Breast epithelium (tissue), 4 donors: Measurements from ENCODE around the gene GRIP1. TPM values are rescaled to one million over a fixed set of nuclear protein-coding genes. Genes with fewer than 3 reads are reported as not detected.

ENCODE experiments used
- DNase-seq, 2 donors: peaks; one replicate each; pipeline ENCODE4 v3.0.0-alpha.2; 2019; ENCODE audit warnings: low spot score in 2 of 2
- H3K27ac ChIP-seq, 2 donors: fragments of 200-600 bp; sonication (generic) in 1 of 2; one replicate each; pipeline ENCODE4 v1.5.1; 2016 to 2019; ENCODE audit warnings: mild to moderate bottlenecking in 1 of 2
- H3K27me3 ChIP-seq, 2 donors: fragments of 200-600 bp; sonication (generic) in 1 of 2; one replicate each; pipeline versions ENCODE4 v1.5.1 to v1.6.0; 2017 to 2019; ENCODE audit warnings: control low read depth in 1 of 2, mild to moderate bottlenecking in 1 of 2
- H3K36me3 ChIP-seq: fragments of 200-600 bp; one replicate; pipeline ENCODE4 v1.5.1; 2019
- H3K4me1 ChIP-seq, 2 donors: fragments of 200-600 bp; sonication (generic); one replicate each; pipeline ENCODE4 v1.5.1; 2016 to 2019; ENCODE audit warnings: control low read depth in 1 of 2
- H3K4me3 ChIP-seq, 3 donors: fragments of 200-600 bp; sonication (generic); 1 replicate in 2 of 3; 2 replicates in 1 of 3; pipeline ENCODE4 v1.5.1; 2016 to 2019; ENCODE audit warnings: mild to moderate bottlenecking in 3 of 3, moderate library complexity in 2 of 3
- H3K9me3 ChIP-seq, 2 donors: fragments of 200-600 bp; sonication (generic) in 1 of 2; one replicate each; pipeline ENCODE4 v1.5.1; 2016 to 2019; ENCODE audit warnings: control low read depth in 1 of 2
- POLR2A ChIP-seq: fragments of 450-650 bp; IDR thresholded peaks from one replicate; pipeline ENCODE4 v1.6.1; 2016; ENCODE audit warnings: antibody characterized with exemption, mild to moderate bottlenecking, moderate library complexity
- POLR2AphosphoS5 ChIP-seq, 3 donors: sonication (generic); formaldehyde crosslinking; IDR thresholded peaks; one replicate each; pipeline ENCODE4 v1.6.1; 2017; ENCODE audit warnings: antibody characterized with exemption in 3 of 3
- intact Hi-C: fragments of 100-400 bp; cut with DNase I; formaldehyde crosslinking; loops from one replicate; pipeline ENCODE4 v1.15.1; 2023; ENCODE audit warnings: low total_unique reads
- total RNA-seq, 3 donors: library from RNA; depleted of rRNA; stranded (reverse); fragments of >200 nt; gene quantifications; one replicate each; pipeline ENCODE4 v1.1.0, GENCODE V29; 2016
- TF ChIP-seq, protein P1 (sequence below), 3 donors: fragments of 450-650 bp; IDR thresholded peaks; one replicate each; pipeline ENCODE4 v1.5.1; 2016 to 2017; ENCODE audit warnings: antibody characterized with exemption in 3 of 3, mild to moderate bottlenecking in 3 of 3, moderate library complexity in 3 of 3

GRIP1 gene
- total RNA-seq, 3 donors from 2014 or later: 0.48 to 6.3 (median 2.9) TPM

DNA sequence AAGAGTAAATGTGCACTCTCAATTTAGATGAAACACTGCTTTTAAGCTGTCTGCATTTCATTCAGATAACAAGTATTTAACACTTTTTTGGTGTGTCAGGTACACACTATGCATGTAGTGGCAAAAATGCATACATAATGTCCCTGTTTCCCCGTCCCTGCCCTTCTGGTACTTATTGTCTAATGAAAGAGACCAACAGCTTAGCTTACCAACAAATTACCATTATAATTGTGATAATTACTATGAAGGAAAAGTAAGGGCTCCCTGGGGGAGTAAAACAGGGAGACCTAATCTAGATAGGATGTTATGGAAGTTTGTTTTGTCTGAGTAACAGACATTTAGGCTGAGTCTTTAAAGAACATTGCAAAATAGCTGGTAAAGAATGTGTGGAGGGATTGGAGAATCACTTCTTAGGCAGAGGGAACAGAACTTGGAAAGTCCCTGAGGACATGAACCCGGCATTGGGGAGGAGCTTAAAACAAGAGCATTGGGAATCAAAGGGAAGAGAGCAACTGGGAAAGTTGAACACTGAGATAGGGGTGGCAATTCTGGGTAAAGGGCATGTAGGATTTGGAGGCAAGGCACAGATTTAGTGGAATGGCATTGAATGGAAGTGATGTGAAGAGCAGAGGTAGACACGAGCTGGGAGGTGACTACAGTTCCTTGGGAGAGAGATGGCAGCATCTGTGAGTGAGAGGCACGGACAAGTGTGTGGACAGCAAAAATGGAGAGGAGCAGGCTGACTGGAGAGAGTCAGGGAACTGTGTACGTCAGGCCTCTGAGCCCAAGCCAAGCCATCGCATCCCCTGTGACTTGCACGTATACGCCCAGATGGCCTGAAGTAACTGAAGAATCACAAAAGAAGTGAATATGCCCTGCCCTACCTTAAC lies 181.6 kb downstream of the GRIP1 start:
- Histone ChIP-seq H3K4me3 (no peak overlapping the region), H3K27me3 (no peaks in the 10 kb centered on the region), H3K4me1 (no peaks in the 10 kb centered on the region), H3K36me3 (no peaks in the 10 kb centered on the region), H3K27ac (no peak overlapping the region), H3K9me3 (no peaks in the 10 kb centered on the region)
- TF ChIP-seq POLR2A (no peak), POLR2AphosphoS5 (IDR thresholded peaks at IDR 0.05) (no peak)
- TF ChIP-seq, protein P1, sequence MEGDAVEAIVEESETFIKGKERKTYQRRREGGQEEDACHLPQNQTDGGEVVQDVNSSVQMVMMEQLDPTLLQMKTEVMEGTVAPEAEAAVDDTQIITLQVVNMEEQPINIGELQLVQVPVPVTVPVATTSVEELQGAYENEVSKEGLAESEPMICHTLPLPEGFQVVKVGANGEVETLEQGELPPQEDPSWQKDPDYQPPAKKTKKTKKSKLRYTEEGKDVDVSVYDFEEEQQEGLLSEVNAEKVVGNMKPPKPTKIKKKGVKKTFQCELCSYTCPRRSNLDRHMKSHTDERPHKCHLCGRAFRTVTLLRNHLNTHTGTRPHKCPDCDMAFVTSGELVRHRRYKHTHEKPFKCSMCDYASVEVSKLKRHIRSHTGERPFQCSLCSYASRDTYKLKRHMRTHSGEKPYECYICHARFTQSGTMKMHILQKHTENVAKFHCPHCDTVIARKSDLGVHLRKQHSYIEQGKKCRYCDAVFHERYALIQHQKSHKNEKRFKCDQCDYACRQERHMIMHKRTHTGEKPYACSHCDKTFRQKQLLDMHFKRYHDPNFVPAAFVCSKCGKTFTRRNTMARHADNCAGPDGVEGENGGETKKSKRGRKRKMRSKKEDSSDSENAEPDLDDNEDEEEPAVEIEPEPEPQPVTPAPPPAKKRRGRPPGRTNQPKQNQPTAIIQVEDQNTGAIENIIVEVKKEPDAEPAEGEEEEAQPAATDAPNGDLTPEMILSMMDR (IDR thresholded peaks at IDR 0.05): no peak
- DNase-seq: no peak
- intact Hi-C loops: no loop called here

DNA sequence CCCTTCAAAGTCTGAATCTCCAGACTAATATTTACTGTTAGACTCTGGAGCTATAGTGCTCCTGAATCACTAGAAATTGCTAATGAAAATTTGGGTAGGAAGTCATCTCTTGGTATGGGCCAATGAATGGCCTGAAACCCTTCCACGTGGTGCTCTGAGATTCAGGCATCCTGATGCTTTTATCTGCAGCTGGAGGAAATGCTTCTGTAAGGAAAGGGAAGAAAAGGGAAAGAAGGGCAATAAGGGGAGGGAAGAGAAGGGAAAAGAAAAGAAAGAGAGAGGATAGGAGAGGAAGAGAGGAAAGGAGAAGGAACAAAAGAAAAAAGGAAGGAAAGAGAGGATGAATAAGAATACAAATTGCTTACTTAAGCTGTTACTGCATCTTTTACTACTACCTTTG lies 182.3 kb downstream of the GRIP1 start:
- Histone ChIP-seq H3K27ac (no peak overlapping the region), H3K9me3 (no peaks in the 10 kb centered on the region), H3K4me3 (no peak overlapping the region), H3K4me1 (no peaks in the 10 kb centered on the region), H3K27me3 (no peaks in the 10 kb centered on the region), H3K36me3 (no peaks in the 10 kb centered on the region)
- DNase-seq: no peak
- intact Hi-C loops: no loop called here
- TF ChIP-seq, protein P1 (IDR thresholded peaks at IDR 0.05): no peak
- TF ChIP-seq POLR2AphosphoS5 (IDR thresholded peaks at IDR 0.05) (no peak), POLR2A (no peak)

DNA sequence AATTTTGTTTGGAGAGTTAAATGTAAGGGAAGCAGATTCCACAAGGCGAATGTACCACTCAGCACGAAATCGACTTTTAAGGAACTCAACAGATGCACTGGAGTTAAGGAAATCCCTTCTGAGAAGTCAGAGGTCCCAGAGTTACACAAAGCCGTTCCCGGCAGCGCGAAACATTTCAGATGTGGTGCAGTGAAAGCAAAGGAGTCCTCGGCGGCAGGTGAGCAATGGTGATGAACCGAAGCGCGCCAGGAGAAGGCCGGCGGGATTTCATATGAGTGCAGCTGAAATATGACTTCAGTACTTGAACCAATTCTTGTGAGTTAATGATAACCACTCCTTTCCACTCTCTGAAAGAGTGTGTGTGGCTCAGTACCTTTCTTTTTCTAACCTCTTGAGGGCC lies 183.2 kb downstream of the GRIP1 start:
- Histone ChIP-seq H3K36me3 (no peaks in the 10 kb centered on the region), H3K4me3 (no peak overlapping the region), H3K27me3 (no peaks in the 10 kb centered on the region), H3K27ac (no peak overlapping the region), H3K9me3 (no peaks in the 10 kb centered on the region), H3K4me1 (no peaks in the 10 kb centered on the region)
- intact Hi-C loops: no loop called here
- TF ChIP-seq POLR2A: no peak
- no peak for TF ChIP-seq POLR2AphosphoS5 (IDR thresholded peaks at IDR 0.05)
- TF ChIP-seq, protein P1 (IDR thresholded peaks at IDR 0.05): no peak
- no peak for DNase-seq

DNA sequence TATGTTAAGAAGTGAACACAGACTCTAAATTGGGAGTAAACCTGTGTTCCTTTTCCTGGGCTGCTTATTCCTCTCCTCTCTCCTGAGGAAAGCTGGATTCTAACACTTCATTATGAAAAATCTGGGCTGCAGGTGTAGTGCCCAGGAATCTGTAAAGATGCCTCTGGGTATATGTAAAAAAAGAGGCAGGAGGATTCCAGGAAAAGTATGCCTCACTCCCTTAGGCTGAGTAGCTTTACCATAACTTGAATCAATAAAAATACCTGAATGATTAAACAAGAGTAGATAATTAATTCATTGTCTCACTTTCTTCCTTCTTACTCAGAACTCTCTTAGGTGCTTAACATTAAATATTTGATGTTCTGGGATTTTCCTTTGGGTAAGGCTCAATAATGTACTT lies 185.1 kb downstream of the GRIP1 start:
- Histone ChIP-seq H3K27me3 (no peaks in the 10 kb centered on the region), H3K4me3 (no peak overlapping the region), H3K4me1 (no peaks in the 10 kb centered on the region), H3K9me3 (no peaks in the 10 kb centered on the region), H3K36me3 (no peaks in the 10 kb centered on the region), H3K27ac (no peak overlapping the region)
- no peak for DNase-seq
- no peak for TF ChIP-seq POLR2AphosphoS5 (IDR thresholded peaks at IDR 0.05)
- no peak for TF ChIP-seq POLR2A
- TF ChIP-seq, protein P1 (IDR thresholded peaks at IDR 0.05): no peak
- intact Hi-C loops: no loop called here

DNA sequence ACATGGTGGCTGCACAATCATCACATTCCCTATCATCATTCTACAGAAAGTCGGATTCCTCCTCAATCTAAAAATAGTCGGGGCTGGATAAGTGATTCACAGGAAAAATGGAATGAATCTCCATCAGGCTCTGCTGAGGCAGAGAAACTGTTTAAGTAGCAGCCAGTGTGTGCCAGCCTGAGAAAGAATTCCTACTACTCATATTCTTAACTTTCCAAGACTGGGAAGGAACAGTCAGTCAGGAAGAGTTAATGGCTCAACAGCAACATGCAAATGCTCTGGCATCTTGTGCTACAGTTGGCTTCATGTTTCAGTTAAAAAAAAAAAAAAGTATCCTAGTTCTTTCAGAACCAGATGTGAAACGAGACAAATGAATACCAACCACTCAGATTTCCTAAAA lies 187.0 kb downstream of the GRIP1 start:
- Histone ChIP-seq H3K27ac (no peak overlapping the region), H3K4me3 (no peak overlapping the region), H3K27me3 (no peaks in the 10 kb centered on the region), H3K9me3 (no peaks in the 10 kb centered on the region), H3K36me3 (no peaks in the 10 kb centered on the region), H3K4me1 (no peaks in the 10 kb centered on the region)
- TF ChIP-seq POLR2A (no peak), POLR2AphosphoS5 (IDR thresholded peaks at IDR 0.05) (no peak)
- TF ChIP-seq, protein P1 (IDR thresholded peaks at IDR 0.05): no peak
- intact Hi-C loops: no loop called here
- DNase-seq: no peak
